Prostate gland (tissue), 2 donors: Measurements from ENCODE around the gene WHRN. TPM values are rescaled to one million over a fixed set of nuclear protein-coding genes. Genes with fewer than 3 reads are reported as not detected.

Experiments
- DNase-seq: peaks from one replicate; pipeline ENCODE4 v3.0.0-alpha.2; 2019; ENCODE audit warnings: low spot score
- H3K27ac ChIP-seq, 2 donors: fragments of 200-600 bp; sonication (generic); 2 replicates each; pipeline ENCODE4 v1.5.1; 2017 to 2019
- H3K27me3 ChIP-seq: fragments of 200-600 bp; sonication (generic); replicated peaks from 2 replicates; pipeline ENCODE4 v1.5.1; 2019; ENCODE audit not compliant: insufficient read depth
- H3K36me3 ChIP-seq, 2 donors: fragments of 200-600 bp; sonication (generic); 1 replicate in 1 of 2; 2 replicates in 1 of 2; pipeline versions ENCODE4 v1.5.1 to v1.8.1; 2017 to 2019
- H3K4me1 ChIP-seq: fragments of 200-600 bp; sonication (generic); replicated peaks from 2 replicates; pipeline ENCODE4 v1.5.1; 2019
- H3K4me3 ChIP-seq, 2 donors: fragments of 200-600 bp; sonication (generic); 2 replicates each; pipeline ENCODE4 v1.5.1; 2017 to 2019
- H3K9me3 ChIP-seq: fragments of 200-600 bp; sonication (generic); 2 replicates; pipeline ENCODE4 v1.5.1; 2017
- CTCF ChIP-seq, 4 experiments: fragments of 200-600 bp in 2 of 4; fragments of 450-650 bp in 2 of 4; sonication (generic) in 2 of 4; IDR thresholded peaks; 1 replicate in 3 of 4; 2 replicates in 1 of 4; pipeline ENCODE4 v1.5.1; 2016 to 2019; ENCODE audit warnings: antibody characterized with exemption in 4 of 4, mild to moderate bottlenecking in 2 of 4, moderate library complexity in 2 of 4
- POLR2A ChIP-seq: fragments of 450-650 bp; IDR thresholded peaks from one replicate; pipeline ENCODE4 v1.6.1; 2016; ENCODE audit warnings: antibody characterized with exemption, mild to moderate bottlenecking
- POLR2AphosphoS5 ChIP-seq: sonication (generic); formaldehyde crosslinking; IDR thresholded peaks from one replicate; pipeline ENCODE4 v1.6.1; 2017; ENCODE audit warnings: antibody characterized with exemption
- WGBS: methylation state at CpG from one replicate; pipeline ENCODE4 v1.1.5; 2018; 5-methylcytosine and 5-hydroxymethylcytosine counted together
- intact Hi-C: fragments of 100-400 bp; cut with DNase I; formaldehyde crosslinking; loops from one replicate; pipeline ENCODE4 v1.14.2; 2022
- total RNA-seq, 2 donors: library from RNA; depleted of rRNA; stranded (reverse); fragments of >200 nt; gene quantifications; one replicate each; pipeline ENCODE4 v1.1.0, GENCODE V29; 2016

WHRN gene
- total RNA-seq, 2 donors from 2014 or later: 13.8 to 102 TPM

DNA sequence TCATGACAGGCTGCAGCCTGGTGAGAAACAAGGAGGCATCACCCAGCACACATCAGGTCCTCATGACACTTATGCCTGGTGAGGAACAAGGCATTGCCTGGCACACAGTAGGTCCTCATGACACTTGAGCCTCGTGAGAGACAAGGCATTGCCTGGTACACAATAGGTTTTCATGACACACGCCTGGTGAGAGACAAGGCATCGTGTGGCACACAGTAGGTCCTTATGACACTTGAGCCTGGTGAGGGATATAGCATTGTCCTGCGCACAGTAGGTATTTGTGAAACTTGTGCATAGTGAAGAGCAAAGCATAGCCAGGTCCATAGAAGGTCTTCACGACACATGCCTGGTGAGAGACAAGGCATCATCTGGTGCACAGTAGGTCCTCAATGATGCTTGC, 23.5 kb downstream of the WHRN start:
- H3K4me3 ChIP-seq: no peak overlapping the region
- 97% methylated on average over 5 of the region's 5 CpGs for WGBS
- no peak overlapping the region for H3K27ac ChIP-seq
- intact Hi-C loops: loop anchor here (10.0 kb wide), 1 partner anchor 77 kb away; no protein-coding TSS in a partner anchor
- no peaks in the 10 kb centered on the region for H3K36me3 ChIP-seq
- no peaks in the 10 kb centered on the region for H3K9me3 ChIP-seq
- no peak for DNase-seq
- H3K4me1 ChIP-seq: no peaks in the 10 kb centered on the region
- no peaks in the 10 kb centered on the region for H3K27me3 ChIP-seq
- TF ChIP-seq CTCF (IDR thresholded peaks at IDR 0.05) (no peak), POLR2AphosphoS5 (no peak), POLR2A (no peak)

- no peak for DNase-seq
- H3K4me1 ChIP-seq: no peaks in the 10 kb centered on the region
- H3K9me3 ChIP-seq: no peaks in the 10 kb centered on the region
- WGBS: 41% methylated on average over 4 of the region's 4 CpGs
- no peak overlapping the region for H3K4me3 ChIP-seq
- no peaks in the 10 kb centered on the region for H3K27me3 ChIP-seq
- H3K36me3 ChIP-seq: no peaks in the 10 kb centered on the region
- no peak overlapping the region for H3K27ac ChIP-seq
- TF ChIP-seq POLR2AphosphoS5: no peak
- no peak for TF ChIP-seq CTCF (IDR thresholded peaks at IDR 0.05)
- no peak for TF ChIP-seq POLR2A
- intact Hi-C loops: loop anchor here (10.0 kb wide), 1 partner anchor 76 kb away; no protein-coding TSS in a partner anchor
Observed at GRCh38 chr9:114480746-114481435, 24.4 kb downstream of the WHRN start.

DNA sequence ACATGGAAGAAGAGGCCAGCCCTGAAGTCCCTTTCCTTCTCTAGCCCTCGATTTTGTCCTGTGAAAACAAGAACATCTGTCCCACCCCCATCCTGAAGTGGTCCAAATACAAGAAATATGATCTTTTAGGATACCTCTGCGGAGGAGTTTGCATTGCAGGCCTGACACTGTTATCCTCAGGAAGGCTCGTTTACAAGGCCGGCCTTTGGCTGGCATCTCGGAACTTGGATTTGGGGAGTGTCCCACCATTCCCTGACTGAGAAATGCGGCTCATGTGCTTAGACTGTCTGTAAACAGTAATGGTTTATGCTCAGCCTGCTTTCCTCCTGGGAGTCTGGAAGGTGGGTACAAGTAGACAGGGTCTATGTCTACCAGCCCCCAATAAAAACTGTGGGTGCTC, 26.4 kb downstream of the WHRN start:
- DNase-seq: no peak
- intact Hi-C loops: no loop called here
- Histone ChIP-seq H3K27me3 (no peaks in the 10 kb centered on the region), H3K9me3 (no peaks in the 10 kb centered on the region), H3K4me3 (no peak overlapping the region), H3K27ac (no peak overlapping the region), H3K4me1 (no peaks in the 10 kb centered on the region), H3K36me3 (no peaks in the 10 kb centered on the region)
- WGBS: 33% methylated on average over 6 of the region's 6 CpGs
- no peak for TF ChIP-seq POLR2A
- no peak for TF ChIP-seq POLR2AphosphoS5
- no peak for TF ChIP-seq CTCF (IDR thresholded peaks at IDR 0.05)

DNA sequence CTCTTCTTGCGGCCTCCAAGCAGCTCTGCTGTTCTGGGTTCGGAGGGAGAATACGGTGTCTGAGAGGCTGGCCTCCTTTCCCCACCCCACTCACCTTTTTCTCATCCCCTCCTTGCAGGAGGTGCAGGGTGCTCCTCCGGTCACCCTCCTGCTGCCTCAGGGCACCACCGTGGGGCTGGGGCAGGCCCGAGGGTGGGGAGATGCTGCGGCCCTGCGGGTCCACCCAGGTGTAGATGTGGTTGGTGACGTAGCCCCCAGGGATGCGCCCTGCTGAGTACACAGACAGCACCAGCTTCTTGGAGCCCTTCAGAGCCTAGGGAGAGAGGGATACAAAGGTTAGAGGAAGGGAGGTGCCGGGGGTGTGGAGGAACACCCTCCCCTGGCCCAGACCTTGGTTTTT, 26.8 kb downstream of the WHRN start:
- 85% methylated on average over 11 of the region's 11 CpGs for WGBS
- DNase-seq: no peak
- TF ChIP-seq POLR2A (no peak), CTCF (IDR thresholded peaks at IDR 0.05) (no peak), POLR2AphosphoS5 (no peak)

GRCh38 chr9:114477642-114478041, 27.6 kb downstream of the WHRN start:
- WGBS: 87% methylated on average over 3 of the region's 3 CpGs
- H3K27me3 ChIP-seq: no peaks in the 10 kb centered on the region
- no peak overlapping the region for H3K4me3 ChIP-seq
- TF ChIP-seq POLR2AphosphoS5 (no peak), POLR2A (no peak), CTCF (IDR thresholded peaks at IDR 0.05) (no peak)
- no peaks in the 10 kb centered on the region for H3K36me3 ChIP-seq
- intact Hi-C loops: no loop called here
- H3K4me1 ChIP-seq: no peaks in the 10 kb centered on the region
- no peaks in the 10 kb centered on the region for H3K9me3 ChIP-seq
- DNase-seq: no peak
- no peak overlapping the region for H3K27ac ChIP-seq

More for the DNA sequence above, 26.8 kb downstream of the WHRN start:
- H3K27ac ChIP-seq: no peak overlapping the region
- no peaks in the 10 kb centered on the region for H3K9me3 ChIP-seq
- intact Hi-C loops: no loop called here
- no peaks in the 10 kb centered on the region for H3K27me3 ChIP-seq
- H3K4me1 ChIP-seq: no peaks in the 10 kb centered on the region
- no peaks in the 10 kb centered on the region for H3K36me3 ChIP-seq
- H3K4me3 ChIP-seq: no peak overlapping the region
